Midbrain (tissue), 1 donor: ENCODE data around the gene GNG7.
"Not testable (repeated sequence)": the region's sequence is repeated elsewhere in the genome, so short reads cannot be mapped to it uniquely, and the experiment has no call there.

ENCODE experiments used
- DNase-seq: peaks from one replicate; lab custom pipeline; 2025; lab: John Stamatoyannopoulos, UW

The GNG7 gene

DNA sequence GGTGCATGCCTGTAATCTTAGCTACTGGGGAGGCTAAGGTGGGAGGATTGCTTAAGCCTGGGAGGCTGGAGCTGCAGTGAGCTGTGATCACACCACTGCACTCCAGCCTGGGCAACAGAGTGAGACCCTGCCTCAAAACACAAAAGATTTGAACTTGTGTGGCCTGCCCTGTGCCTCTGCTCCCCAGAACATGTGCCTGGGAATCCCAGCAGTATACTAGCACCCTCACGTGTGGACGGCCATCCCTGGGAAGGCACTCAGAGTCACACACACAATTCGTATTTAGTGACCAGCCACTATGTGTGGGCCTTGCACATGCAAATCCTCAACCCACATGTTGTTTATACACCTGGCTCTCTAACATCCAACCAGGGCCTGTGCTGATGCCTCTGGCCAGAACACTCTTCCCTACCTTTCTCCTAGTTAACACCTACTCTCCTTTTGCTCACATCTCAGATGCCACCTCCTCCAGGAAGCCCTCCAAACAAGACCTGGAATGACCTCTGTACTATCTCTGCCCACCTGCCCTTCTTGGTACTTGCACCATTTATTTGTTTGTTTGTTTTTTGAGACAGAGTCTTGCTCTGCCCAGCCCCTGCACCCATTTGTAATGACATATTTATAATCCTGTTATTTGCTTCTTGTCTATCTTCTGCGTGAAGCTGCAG lies 218.9 kb downstream of the GNG7 start:
- no peak for DNase-seq

DNA sequence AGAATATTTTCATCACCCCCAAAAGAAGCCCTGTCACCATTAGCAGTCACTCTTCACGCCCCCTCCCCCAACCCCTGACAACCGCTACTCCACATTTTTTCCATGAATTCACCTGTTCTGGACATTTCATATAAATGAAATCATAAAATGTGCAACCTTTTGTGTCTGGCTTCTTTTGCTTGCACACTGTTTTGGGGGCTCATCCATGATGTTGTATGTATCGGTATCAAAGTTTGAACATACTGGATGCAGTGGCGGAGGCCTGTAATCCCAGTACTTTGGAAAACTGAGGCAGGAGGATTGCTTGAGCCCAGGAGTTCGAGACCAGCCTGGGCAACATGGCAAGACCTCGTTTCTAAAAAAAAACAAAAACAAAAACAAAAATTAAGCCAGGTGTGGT lies 219.4 kb downstream of the GNG7 start:
- DNase-seq = no peak

DNA sequence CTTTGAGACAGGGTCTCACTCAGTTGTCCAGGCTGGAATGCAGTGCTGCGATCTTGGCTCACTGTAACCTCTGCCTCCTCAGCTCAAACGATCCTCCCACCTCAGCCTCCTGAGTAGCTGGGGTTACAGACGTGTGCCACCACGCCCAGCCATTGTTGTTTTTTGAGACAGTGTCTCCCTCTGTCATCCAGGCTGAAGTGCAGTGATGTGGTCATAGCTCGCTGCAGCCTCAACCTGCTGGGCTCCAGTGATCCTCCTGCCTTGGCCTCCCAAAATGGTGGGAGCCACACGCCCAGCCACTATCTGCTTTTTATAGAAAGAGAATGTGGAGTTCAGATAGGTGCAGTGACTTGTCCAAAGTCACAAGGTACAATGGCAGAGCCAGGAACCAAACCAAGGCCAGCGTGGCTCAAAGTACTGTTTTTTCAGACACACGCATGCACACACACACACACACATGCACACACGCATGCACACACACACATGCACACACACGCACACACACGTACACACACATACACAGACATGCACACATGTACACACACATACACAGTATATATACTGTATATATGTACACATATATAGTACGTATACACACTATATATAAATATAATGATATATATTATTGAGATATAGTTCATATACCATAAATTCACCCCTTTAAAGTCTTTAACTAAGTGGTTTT lies 220.0 kb downstream of the GNG7 start:
- DNase-seq = no peak

DNA sequence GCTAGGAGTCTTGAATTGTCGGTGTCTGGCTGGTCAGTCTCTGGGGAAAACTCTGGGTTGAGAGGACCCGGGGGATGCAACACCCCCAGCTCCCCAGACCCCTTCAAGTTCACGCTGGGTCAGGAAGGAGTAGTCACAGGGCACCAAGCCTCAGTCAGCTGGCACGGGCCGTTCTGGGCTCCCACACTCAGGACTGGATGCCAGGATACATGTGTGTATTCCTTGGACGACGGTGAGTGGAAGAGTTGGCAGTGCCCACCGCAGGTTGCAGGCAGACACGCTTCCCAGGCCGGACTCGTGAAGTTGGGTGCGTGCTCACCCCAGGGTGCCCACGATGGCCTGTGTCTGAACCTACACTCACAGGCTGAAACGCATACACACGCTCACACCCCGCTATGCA lies 221.0 kb downstream of the GNG7 start:
- DNase-seq = no peak

DNA sequence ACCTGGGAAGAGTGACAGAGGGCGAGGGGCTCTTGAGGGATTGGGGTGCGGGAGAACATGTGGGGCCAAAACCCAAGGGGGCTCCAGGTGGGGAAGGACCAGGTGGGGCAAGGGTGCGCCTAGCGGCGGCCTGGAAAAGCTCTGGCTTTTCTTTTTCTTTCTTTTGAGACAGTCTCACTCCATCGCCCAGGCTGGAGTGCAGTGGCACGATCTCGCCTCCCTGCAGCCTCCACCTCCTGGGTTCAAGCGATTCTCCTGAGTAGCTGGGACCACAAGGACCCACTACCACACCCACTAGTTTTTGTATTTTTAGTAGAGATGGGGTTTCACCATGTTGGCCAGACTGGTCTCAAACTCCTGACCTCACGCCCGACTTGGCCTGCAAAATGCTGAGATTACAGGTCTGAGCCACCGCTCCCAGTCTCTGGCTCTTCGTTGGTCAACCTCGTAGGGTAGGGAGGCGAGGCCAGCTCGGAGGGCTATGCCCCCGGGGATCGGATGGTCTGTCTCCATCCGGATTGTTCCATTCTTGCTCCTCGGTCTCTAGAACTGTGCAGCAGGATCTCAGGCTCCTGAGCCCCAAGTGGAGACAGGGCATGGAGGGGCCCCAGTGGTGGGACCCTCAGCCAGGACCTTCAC lies 222.8 kb downstream of the GNG7 start:
- no peak for DNase-seq

DNA sequence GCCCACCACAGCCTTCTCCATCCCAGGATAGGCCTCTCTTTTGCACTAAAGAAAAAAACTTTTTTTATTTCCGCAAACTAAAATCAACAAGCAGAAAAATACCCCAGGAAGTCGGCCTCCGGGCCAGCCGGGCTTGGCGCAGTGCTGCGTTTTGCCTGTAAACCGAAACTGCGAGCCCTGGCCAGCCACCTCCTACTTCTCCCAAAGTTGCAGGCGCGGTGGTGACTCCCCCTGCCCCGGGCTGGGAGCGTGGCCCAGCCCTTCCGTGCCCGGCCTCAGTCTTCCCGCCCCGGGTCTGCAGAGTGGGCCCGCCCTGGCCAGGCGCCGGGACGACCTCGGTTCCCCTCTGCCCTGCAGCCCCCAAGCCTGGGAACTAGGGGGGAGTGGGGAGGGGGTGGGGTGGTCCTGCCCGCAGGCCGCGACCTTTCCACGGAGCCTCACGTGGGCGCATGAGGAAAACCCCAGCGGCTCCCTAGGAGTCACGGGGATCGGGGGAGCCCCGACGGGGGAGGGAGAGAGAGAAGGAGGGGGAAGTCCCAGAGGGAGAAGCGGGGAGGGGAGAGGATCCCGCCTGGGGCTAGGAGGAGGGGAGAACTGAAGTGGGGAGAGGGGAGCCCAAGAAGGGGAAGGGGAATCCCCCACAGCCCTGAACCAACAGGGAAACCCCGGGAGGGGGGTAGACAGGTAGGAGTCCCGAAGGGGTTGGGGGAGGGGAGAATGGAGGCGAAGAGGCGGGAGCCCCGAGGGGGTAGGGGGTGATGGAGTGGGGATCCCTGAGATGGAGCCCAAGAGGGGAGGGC lies 223.5 kb downstream of the GNG7 start:
- DNase-seq = no peak

DNA sequence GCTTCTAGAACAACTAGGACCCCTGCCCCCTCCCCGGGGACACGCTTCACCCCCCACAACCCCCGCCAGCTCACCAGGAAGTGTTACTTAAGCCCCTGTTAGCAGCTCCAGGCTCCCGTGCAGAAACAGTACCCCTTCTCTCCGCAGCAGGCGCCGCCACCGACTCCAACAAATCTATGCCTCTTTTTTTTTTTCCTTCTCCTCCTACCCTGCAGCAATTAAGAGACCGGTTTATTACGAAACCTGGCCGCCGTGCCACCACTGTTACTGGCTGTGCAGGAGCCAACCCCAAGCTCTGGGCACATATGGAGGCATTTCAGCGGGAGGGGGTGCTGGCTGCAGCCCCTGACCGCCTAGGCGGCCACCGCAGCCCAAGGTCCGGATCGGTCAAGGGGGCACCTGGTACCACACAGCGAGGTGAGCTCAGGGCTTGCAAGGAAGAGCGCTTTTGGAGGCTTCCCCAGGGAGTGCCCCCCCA lies 224.2 kb downstream of the GNG7 start:
- DNase-seq = peak; percentile 66

DNA sequence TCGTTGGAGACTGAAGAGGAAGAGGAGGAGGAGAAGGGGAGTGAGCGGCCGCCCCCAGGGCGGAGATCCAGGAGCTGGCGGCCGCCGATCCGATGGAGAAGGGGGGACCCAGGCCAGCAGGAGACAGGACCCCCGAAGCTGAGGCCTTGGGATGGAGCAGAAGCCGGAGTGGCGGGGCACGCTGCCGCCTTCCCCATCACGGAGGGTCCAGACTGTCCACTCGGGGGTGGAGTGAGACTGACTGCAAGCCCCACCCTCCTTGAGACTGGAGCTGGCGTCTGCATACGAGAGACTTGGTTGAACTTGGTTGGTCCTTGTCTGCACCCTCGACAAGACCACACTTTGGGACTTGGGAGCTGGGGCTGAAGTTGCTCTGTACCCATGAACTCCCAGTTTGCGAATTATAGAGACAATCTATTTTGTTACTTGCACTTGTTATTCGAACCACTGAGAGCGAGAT lies 224.7 kb downstream of the GNG7 start:
- DNase-seq = peak; percentile 45

DNA sequence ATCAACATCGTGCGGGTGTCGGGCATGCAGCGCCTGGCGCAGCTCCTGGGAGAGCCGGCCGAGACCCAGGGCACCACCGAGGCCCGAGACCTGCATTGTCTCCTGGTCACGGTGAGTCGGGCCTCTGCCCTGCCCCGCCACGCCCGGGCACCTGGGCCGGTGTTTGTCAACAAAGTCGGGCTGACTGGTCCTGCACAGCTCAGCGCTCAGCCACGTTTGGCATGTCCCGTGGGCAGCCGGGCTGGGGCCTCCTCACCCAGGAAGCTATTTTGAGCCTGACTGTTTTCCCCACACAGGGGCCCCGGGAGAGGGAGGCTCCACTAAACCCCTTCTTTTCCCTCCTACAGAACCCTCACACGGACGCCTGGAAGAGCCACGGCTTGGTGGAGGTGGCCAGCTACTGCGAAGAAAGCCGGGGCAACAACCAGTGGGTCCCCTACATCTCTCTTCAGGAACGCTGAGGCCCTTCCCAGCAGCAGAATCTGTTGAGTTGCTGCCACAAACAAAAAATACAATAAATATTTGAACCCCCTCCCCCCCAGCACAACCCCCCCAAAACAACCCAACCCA lies 225.3 kb downstream of the GNG7 start:
- peak; percentile 23 for DNase-seq

DNA sequence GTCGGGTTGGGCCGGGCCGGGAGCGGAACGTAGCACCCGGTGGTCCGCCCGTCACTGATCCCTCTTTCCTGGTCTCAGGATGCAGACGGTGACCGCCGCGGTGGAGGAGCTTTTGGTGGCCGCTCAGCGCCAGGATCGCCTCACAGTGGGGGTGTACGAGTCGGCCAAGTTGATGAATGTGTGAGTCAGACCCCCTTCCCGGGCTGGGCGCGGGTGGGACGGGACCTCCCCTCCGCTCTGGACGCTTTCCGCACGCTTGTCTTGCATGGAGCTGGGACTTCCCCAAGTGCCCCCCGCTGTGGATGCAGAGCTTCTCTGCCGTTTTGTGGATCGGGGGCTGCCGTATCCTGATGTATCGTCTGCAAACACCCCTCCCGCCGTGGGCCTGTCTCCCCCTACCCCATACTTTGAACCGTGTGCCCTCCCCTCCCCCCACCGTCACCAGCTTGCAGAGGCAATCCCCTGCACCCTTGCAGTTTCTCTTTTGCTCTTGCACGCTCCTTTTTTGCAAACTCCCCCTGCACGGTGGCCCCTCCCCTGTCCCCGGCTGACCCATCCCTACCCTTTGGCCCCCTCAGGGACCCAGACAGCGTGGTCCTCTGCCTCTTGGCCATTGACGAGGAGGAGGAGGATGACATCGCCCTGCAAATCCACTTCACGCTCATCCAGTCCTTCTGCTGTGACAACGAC lies 225.9 kb downstream of the GNG7 start:
- no peak for DNase-seq

DNA sequence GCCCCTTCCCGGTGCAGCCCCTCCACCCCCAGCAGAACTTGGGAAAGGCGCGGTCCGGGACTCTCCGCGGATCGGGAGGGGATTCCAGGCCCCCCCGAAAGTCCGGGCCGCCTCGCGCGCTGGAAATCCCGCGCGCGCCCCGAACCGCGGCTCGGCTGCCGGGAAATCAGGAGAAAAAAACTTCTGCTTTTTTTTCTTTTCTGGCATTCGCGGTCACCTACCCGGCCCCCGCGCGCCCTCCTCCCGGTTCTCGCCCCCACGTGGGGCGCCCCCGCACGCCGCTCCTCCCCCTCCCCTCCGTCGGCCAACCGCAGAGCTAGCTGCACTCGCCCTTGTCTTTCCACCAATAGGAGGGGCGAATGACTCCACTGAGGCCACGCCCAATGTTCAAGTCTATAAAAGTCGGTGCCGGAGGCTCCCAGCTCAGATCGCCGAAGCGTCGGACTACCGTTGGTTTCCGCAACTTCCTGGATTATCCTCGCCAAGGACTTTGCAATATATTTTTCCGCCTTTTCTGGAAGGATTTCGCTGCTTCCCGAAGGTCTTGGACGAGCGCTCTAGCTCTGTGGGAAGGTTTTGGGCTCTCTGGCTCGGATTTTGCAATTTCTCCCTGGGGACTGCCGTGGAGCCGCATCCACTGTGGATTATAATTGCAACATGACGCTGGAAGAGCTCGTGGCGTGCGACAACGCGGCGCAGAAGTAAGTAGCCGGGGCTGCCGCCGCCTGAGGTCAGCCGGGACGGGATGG lies 226.6 kb downstream of the GNG7 start, which contains the start of gene GADD45B:
TSS of gene GADD45B (plus strand) at position 426 of the 749 bp plus-strand sequence. CDS start at position 658, 232 bp downstream.
- DNase-seq = peak; percentile 98

DNA sequence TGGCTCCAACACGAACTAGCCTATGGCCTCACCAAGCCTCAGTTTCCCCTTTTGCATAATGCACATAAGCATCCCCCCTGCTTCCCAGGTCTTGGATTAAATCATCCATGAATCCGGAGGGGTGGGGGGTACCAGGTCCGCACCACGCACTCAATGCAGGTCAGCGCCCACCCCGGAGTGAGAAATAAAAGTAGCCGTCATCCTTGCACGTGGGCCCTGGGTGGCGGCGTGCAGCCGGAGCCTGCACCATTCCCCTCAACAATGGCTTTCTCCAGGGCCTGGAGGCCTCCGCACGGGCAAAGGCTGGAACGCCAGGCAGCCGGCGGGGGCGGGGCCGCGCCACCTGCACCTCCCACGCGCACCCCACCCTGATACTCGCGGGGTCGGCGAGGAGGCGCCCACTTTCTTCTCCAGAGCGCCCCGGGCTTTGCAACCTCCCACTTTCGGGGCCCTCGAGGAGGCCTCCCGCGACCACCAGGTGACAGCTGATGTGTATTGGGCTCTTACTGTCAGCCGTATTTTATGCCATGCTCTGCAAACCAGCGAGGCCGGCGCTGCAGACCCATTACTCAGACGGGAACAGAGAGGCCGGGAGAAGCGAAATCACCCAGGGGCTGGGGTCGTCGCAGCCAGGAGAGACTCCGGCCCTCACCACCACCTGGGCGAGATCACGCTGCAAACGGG lies 227.3 kb downstream of the GNG7 start:
- no peak for DNase-seq

DNA sequence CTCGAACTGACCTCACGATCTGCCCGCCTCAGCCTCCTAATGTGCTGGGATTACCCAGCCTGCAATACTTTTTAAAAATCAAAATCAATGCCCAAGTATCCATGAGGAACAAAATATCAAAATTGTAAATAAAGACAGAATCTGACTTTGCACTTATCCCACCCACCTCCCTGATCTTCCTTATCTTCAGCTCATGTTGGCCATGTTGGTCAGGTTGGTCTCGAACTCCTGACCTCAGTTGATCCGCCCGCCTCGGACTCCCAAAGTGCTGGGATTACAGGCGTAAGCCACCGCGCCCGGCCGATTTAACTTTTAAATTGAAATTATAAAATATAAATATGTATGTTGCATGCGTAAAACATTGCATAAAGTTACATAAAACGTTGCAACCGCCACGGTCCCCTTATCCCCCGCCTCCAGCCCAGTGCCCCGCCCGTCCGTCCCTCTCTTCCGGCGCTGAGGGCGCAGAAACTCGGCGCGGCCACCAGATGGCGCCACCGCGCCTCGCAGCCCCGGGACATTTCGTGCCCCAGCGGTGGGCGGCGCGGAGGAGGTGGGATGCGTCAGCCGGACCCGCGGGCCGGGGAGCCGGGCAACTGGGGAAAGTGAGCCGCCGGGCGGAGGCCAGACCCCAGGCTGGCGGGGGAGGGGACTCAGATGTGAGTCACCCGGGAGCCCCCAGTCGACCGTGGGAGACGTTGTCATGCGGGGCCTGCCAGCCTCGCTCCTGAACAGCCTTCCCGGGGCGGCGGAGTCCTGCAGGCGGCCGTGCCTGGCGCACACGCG lies 228.1 kb downstream of the GNG7 start:
- peak; percentile 84 for DNase-seq

DNA sequence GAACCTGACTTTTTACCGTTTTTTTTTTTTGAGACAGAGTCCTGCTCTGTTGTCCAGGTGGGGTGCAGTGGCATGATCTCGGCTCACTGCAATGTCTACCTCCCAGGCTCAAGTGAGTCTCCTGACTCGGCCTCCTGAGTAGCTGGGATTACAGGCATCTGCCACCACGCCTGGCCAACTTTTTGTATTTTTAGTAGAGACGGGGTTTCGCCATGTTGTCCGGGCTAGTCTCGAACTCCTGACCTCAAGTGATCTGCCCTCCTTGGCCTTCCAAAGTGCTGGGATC lies 232.6 kb downstream of the GNG7 start:
- DNase-seq = not testable (repeated sequence)

DNA sequence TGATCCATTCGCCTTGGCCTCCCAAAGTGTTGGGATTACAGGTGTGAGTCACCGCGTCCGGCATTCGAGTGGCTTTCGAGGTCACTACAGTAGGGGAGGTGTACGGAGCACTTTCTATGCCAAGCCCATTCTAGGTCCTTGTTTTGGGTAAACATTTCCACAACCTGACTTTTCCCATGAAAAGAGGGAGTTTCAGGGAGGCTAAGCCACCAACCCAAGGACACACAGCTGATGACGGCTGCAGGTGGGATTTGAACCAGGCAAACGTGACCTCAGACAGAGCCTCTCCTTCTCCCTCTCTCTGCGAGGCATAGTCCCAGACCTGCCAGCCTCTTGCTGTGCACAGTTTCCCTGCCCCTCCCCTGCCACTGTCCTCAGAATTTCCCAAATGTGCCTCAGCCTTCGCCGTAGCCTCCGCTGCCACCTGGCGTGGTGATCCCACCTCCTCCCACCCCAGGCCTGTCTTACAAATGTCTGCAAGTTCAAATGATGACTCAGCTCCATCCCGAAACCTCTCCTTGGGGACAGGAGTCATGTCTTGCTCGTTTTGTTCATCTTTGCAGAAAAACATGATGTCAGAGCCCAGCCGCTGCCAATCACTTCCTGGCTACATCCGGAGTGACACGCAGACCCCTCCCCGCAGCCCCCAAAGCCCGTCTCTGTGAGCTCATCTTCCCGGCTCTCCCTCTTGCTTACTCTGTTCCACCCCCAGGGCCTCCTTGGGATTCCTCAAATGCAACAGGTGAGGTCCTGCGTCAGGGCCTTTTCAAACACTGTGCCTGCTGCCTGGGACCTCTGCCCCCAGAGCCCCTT lies 233.2 kb downstream of the GNG7 start:
- DNase-seq = no peak

DNA sequence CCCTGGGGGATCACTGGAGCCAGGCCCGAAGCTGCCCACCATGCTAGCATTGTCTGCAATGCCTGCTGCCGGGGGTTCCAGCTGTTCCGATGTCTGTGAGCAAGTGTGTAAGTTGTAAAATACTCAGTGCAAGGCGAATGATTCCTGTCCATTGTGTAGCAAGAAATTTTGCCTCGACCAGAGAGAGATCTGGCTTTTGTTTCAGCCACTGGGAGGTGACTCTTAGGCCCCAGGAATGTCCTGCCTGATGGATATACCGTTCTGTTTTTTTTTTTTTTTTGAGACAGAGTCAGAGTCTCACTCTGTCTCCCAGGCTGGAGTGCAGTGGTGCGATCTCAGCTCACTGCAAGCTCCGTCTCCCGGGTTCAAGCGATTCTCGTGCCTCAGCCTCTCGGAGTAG lies 233.9 kb downstream of the GNG7 start:
- no peak for DNase-seq

DNA sequence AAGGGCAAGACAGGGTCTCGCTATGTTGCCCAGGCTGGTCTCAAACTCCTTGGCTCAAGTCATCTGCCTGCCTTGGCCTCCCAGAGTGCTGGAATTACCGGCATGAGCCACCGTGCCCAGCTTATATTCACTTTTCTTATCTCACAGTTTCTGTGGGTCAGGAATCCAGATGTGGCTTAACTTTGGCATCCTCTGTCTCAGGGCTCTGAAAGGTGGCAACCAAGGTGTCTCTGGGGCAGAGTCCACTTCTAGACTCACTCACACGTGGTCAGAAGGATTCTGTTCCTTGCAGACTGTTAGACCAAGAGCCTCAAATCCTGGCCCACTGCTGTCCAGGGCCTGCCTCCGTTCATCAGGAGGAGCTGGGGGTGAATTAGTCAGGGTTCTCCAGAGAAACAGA lies 238.1 kb downstream of the GNG7 start:
- DNase-seq = no peak

DNA sequence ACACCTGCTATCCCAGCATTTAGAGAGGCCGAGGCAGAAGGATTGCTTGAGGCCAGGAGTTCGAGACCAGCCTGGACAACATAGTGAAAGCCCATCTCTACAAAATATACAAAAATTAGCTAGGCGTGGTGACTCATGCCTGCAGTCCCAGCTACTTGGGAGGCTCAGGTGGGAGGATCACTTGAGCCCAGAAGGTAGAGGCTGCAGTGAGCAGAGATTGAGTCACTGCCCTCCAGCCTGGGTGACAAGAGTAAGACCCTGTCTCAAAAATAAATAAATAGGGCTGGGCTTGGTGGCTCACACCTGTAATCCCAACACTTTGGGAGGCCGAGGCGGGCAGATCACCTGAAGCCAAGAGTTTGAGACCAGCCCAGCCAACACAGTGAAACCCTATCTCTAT lies 238.8 kb downstream of the GNG7 start:
- not testable (repeated sequence) for DNase-seq
